ENCODE results near the gene PKHD1.
A peak's percentile ranks its signal among the peaks of the same experiment; 100 is the strongest.

PKHD1 gene

GRCh38 chr6:51619042-51619799, 468.2 kb downstream of the PKHD1 start:
- no peak for TF ChIP-seq CTCF (conservative IDR thresholded peaks at IDR 0.05; ENCODE audit: control insufficient read depth, insufficient read depth, low read depth, low read length)
- DNase-seq (ENCODE audit: low read depth), result no peak
- H3K4me3 ChIP-seq (ENCODE audit: control insufficient read depth, low read depth, low read length), result no peak overlapping the region

DNA sequence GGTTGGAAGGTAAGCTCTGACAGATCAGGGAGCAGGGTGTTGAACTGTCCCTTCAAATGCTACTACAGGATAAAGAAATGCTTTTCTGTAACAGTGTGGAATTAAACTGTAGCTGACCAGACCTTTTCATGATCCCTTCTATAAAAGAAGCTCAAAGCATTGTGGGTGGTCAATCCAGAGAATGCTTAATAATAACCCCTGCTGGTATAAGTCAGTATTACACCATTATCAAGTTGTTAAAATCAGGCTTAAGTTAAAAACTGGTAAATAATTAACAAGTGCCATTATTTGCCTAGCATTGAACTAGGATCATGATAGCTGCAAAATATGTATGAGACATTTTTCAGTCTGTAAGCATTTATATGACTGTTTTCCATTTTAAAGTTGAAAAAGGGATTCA, 468.9 kb downstream of the PKHD1 start:
- H3K4me3 ChIP-seq (ENCODE audit: control insufficient read depth, low read depth, low read length), result no peak overlapping the region
- TF ChIP-seq CTCF (conservative IDR thresholded peaks at IDR 0.05; ENCODE audit: control insufficient read depth, insufficient read depth, low read depth, low read length), result peak; percentile 13
- DNase-seq (ENCODE audit: low read depth), result peak; percentile 0

DNA sequence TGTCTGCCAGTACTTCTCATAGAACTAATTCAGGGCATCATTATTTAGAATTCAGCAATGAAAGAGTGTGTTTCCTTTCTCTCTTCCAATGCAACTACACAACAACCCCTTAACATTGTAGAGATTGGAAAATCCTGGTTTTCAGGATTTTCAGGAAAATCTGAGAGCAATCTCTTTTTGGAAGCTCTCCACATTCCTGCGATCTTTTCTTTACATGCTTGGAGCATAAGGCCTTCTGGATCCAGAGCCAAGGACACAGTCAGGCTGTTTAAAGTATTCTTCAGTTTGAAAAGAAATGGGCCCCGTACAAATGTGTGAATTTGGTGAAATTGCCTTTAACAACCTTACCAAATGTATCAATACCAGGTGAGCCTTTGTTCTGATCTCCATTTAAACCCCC, 469.7 kb downstream of the PKHD1 start:
- no peak for TF ChIP-seq CTCF (conservative IDR thresholded peaks at IDR 0.05; ENCODE audit: control insufficient read depth, insufficient read depth, low read depth, low read length)

GRCh38 chr6:51616243-51616642, 471.2 kb downstream of the PKHD1 start:
- no peak for DNase-seq (ENCODE audit: low read depth)
- H3K4me3 ChIP-seq (ENCODE audit: control insufficient read depth, low read depth, low read length), result no peak overlapping the region
- no peak for TF ChIP-seq CTCF (conservative IDR thresholded peaks at IDR 0.05; ENCODE audit: control insufficient read depth, insufficient read depth, low read depth, low read length)

More for the DNA sequence above, 469.7 kb downstream of the PKHD1 start:
- DNase-seq (ENCODE audit: low read depth), result no peak
- no peak overlapping the region for H3K4me3 ChIP-seq (ENCODE audit: control insufficient read depth, low read depth, low read length)

GRCh38 chr6:51614725-51615124, 472.7 kb downstream of the PKHD1 start:
- no peak for TF ChIP-seq CTCF (conservative IDR thresholded peaks at IDR 0.05; ENCODE audit: control insufficient read depth, insufficient read depth, low read depth, low read length)
- DNase-seq (ENCODE audit: low read depth), result no peak
- H3K4me3 ChIP-seq (ENCODE audit: control insufficient read depth, low read depth, low read length), result no peak overlapping the region

DNA sequence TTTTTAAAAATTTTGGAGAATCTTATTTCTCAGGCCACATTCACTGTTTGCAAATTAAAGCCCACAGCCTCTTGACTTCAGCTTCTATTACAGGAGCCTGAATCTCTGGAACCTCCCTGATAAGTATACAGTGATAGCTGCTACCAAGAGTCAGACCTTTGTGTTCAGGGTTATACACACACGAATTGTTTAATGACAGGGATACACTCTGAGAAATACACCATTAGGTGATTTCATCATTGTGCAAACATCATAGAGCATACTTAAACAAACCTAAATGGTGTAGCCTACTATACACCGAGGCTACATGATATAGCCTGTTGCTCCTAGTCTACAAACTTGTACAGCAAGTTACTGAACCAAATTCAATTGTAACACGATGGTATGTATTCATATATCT, 473.9 kb downstream of the PKHD1 start:
- no peak for DNase-seq (ENCODE audit: low read depth)
- H3K4me3 ChIP-seq (ENCODE audit: control insufficient read depth, low read depth, low read length), result no peak overlapping the region
- no peak for TF ChIP-seq CTCF (conservative IDR thresholded peaks at IDR 0.05; ENCODE audit: control insufficient read depth, insufficient read depth, low read depth, low read length)

Measured in fibroblast of mammary gland (primary cell).